ENCODE measurements around the gene SEMA3D.

Gene SEMA3D

DNA sequence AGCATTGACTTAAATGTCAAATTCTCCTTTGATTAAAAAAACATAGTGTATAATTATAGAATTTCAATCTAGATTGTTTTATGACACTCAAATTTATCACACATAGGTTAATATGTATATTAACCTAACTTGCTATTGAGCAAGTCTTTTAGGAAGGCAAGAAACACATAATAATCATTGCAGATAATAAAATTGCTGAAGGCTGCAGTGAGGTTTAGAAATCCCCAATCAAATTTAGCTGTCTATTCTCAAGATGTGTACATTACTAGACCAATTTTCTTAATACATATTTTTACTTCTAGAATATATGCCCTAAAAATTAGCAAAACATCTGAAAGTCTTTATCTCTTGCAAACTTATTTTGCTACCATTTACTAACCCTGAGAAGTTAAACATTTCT lies 34.9 kb upstream of the SEMA3D start:
- H3K36me3 ChIP-seq (ENCODE audit: control insufficient read depth in 1 of 2, insufficient read depth in 2 of 2, low read length in 2 of 2) = no peaks in the 10 kb centered on the region
- no peak overlapping the region for H3K18ac ChIP-seq (ENCODE audit: low read length)
- no peak overlapping the region for H4K91ac ChIP-seq (ENCODE audit: low read depth, low read length)
- no peak overlapping the region for H2BK5ac ChIP-seq (ENCODE audit: low read depth, low read length, poor library complexity)
- H3K79me1 ChIP-seq (ENCODE audit: low read length) = no peaks in the 10 kb centered on the region
- no peak overlapping the region for H3K27ac ChIP-seq (ENCODE audit: low read depth, low read length)
- H3K4me1 ChIP-seq (ENCODE audit: control insufficient read depth in 1 of 2, insufficient read depth in 2 of 2, low read length in 2 of 2) = no peaks in the 10 kb centered on the region
- no peaks in the 10 kb centered on the region for H3K9me3 ChIP-seq (ENCODE audit: insufficient read depth, low read depth, low read length)
- H3K4me3 ChIP-seq (ENCODE audit: low read depth, low read length) = no peak overlapping the region
- no peak for DNase-seq
- no peak overlapping the region for H3K4ac ChIP-seq (ENCODE audit: low read depth, low read length)
- no peak overlapping the region for H2BK12ac ChIP-seq (ENCODE audit: low read length)
- H4K8ac ChIP-seq (ENCODE audit: low read depth, low read length) = no peak overlapping the region
- no peak overlapping the region for H3K23ac ChIP-seq (ENCODE audit: low read length)
- H3K27me3 ChIP-seq (ENCODE audit: insufficient read depth, low read length) = no peaks in the 10 kb centered on the region
- H2AK5ac ChIP-seq (ENCODE audit: low read length) = no peak overlapping the region
- no peak overlapping the region for H2BK120ac ChIP-seq (ENCODE audit: insufficient read depth, low read length, poor library complexity)
- H2AFZ ChIP-seq (ENCODE audit: insufficient read depth, low read length, poor library complexity) = no peak overlapping the region
- H4K12ac ChIP-seq (ENCODE audit: low read depth, low read length) = no peak overlapping the region
- H3K14ac ChIP-seq (ENCODE audit: low read length) = no peak overlapping the region
- H3K4me2 ChIP-seq (ENCODE audit: low read length) = no peak overlapping the region
- no peak overlapping the region for H3K9ac ChIP-seq (ENCODE audit: low read length)
- no peaks in the 10 kb centered on the region for H3K79me2 ChIP-seq (ENCODE audit: control insufficient read depth, insufficient read depth, low read length, poor library complexity)

DNA sequence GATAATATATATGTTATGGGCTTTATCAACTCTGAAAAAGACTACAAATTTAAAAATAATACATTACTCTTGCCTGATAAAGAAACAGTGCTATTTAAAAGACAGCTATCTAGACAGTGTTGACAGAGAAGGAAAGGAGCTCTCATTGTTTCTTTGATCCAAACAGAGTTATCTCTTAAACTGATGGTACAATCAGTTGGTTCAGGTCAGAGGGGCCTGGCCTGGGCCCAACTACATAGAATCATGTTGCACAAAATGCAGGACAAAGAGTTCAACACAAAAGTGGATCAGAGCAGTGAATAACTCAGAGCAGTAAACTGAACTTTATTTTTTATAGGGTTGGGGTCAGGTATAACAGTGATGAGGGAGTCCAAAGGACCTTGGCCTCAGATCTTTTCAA lies 33.8 kb upstream of the SEMA3D start:
- H3K4me1 ChIP-seq (ENCODE audit: control insufficient read depth in 1 of 2, insufficient read depth in 2 of 2, low read length in 2 of 2) = no peaks in the 10 kb centered on the region
- no peak overlapping the region for H4K12ac ChIP-seq (ENCODE audit: low read depth, low read length)
- no peak overlapping the region for H3K14ac ChIP-seq (ENCODE audit: low read length)
- H4K8ac ChIP-seq (ENCODE audit: low read depth, low read length) = no peak overlapping the region
- no peak overlapping the region for H2BK12ac ChIP-seq (ENCODE audit: low read length)
- no peaks in the 10 kb centered on the region for H3K36me3 ChIP-seq (ENCODE audit: control insufficient read depth in 1 of 2, insufficient read depth in 2 of 2, low read length in 2 of 2)
- no peaks in the 10 kb centered on the region for H3K9me3 ChIP-seq (ENCODE audit: insufficient read depth, low read depth, low read length)
- H3K79me1 ChIP-seq (ENCODE audit: low read length) = no peaks in the 10 kb centered on the region
- DNase-seq = no peak
- no peak overlapping the region for H2AFZ ChIP-seq (ENCODE audit: insufficient read depth, low read length, poor library complexity)
- H3K27ac ChIP-seq (ENCODE audit: low read depth, low read length) = no peak overlapping the region
- H3K4me2 ChIP-seq (ENCODE audit: low read length) = no peak overlapping the region
- no peak overlapping the region for H3K4ac ChIP-seq (ENCODE audit: low read depth, low read length)
- no peak overlapping the region for H2BK5ac ChIP-seq (ENCODE audit: low read depth, low read length, poor library complexity)
- no peak overlapping the region for H3K23ac ChIP-seq (ENCODE audit: low read length)
- H2BK120ac ChIP-seq (ENCODE audit: insufficient read depth, low read length, poor library complexity) = no peak overlapping the region
- no peak overlapping the region for H3K4me3 ChIP-seq (ENCODE audit: low read depth, low read length)
- H4K91ac ChIP-seq (ENCODE audit: low read depth, low read length) = no peak overlapping the region
- H3K79me2 ChIP-seq (ENCODE audit: control insufficient read depth, insufficient read depth, low read length, poor library complexity) = no peaks in the 10 kb centered on the region
- H3K9ac ChIP-seq (ENCODE audit: low read length) = no peak overlapping the region
- H3K18ac ChIP-seq (ENCODE audit: low read length) = no peak overlapping the region
- no peak overlapping the region for H2AK5ac ChIP-seq (ENCODE audit: low read length)
- H3K27me3 ChIP-seq (ENCODE audit: insufficient read depth, low read length) = no peaks in the 10 kb centered on the region

DNA sequence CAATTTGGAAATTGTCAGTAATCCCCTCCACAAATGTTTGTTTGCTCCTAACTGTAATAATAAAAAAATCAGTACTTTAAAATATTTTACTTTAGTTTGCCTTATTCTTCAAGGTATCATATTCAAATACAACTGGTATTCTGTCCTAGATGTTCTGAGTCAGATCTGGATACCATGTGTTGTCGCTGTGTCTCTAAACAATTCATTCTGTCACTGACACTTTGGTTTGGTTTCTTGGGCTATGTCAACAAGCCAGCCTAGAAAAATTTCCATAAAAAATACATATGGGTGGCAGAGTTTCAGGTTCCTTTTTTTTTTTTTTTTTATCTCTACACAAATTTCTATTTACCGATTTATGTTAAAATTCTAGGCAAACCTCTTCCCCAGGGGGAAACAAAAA lies 33.2 kb upstream of the SEMA3D start:
- no peaks in the 10 kb centered on the region for H3K4me1 ChIP-seq (ENCODE audit: control insufficient read depth in 1 of 2, insufficient read depth in 2 of 2, low read length in 2 of 2)
- no peak overlapping the region for H3K23ac ChIP-seq (ENCODE audit: low read length)
- H2AFZ ChIP-seq (ENCODE audit: insufficient read depth, low read length, poor library complexity) = no peak overlapping the region
- no peak overlapping the region for H3K27ac ChIP-seq (ENCODE audit: low read depth, low read length)
- no peaks in the 10 kb centered on the region for H3K36me3 ChIP-seq (ENCODE audit: control insufficient read depth in 1 of 2, insufficient read depth in 2 of 2, low read length in 2 of 2)
- WGBS (ENCODE audit: extremely low coverage, insufficient coverage, insufficient read length) = no CpG with 5 or more reads among the region's 2 CpGs
- no peak overlapping the region for H3K18ac ChIP-seq (ENCODE audit: low read length)
- no peak overlapping the region for H2BK120ac ChIP-seq (ENCODE audit: insufficient read depth, low read length, poor library complexity)
- H4K12ac ChIP-seq (ENCODE audit: low read depth, low read length) = no peak overlapping the region
- no peak overlapping the region for H2BK12ac ChIP-seq (ENCODE audit: low read length)
- H3K4me2 ChIP-seq (ENCODE audit: low read length) = no peak overlapping the region
- no peak overlapping the region for H4K8ac ChIP-seq (ENCODE audit: low read depth, low read length)
- H3K14ac ChIP-seq (ENCODE audit: low read length) = no peak overlapping the region
- no peaks in the 10 kb centered on the region for H3K27me3 ChIP-seq (ENCODE audit: insufficient read depth, low read length)
- H2BK5ac ChIP-seq (ENCODE audit: low read depth, low read length, poor library complexity) = no peak overlapping the region
- H3K9ac ChIP-seq (ENCODE audit: low read length) = no peak overlapping the region
- H3K4me3 ChIP-seq (ENCODE audit: low read depth, low read length) = no peak overlapping the region
- H3K9me3 ChIP-seq (ENCODE audit: insufficient read depth, low read depth, low read length) = no peaks in the 10 kb centered on the region
- H4K91ac ChIP-seq (ENCODE audit: low read depth, low read length) = no peak overlapping the region
- no peak for DNase-seq
- H2AK5ac ChIP-seq (ENCODE audit: low read length) = no peak overlapping the region
- no peaks in the 10 kb centered on the region for H3K79me1 ChIP-seq (ENCODE audit: low read length)
- no peak overlapping the region for H3K4ac ChIP-seq (ENCODE audit: low read depth, low read length)
- no peaks in the 10 kb centered on the region for H3K79me2 ChIP-seq (ENCODE audit: control insufficient read depth, insufficient read depth, low read length, poor library complexity)

DNA sequence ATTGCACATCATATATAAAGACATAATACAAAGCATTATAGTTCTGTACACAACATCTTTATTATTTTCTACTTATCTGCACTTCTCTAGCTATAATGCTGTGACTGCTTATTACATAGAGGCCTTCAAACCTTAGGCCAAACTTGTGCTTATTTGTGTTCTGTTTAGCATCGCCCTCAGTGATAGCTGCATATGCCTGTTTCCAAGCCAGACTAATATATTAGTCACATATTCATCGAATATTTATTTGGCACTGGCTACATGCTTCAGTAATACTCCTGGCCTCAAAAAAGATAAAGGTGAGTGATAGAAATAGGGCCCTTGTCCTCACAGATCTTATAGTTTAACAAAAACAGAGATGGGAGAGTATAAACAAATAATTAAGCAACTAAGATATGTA lies 30.2 kb upstream of the SEMA3D start:
- Histone ChIP-seq H3K79me2 (ENCODE audit: control insufficient read depth, insufficient read depth, low read length, poor library complexity) (no peaks in the 10 kb centered on the region), H2BK120ac (ENCODE audit: insufficient read depth, low read length, poor library complexity) (no peak overlapping the region), H3K4me2 (ENCODE audit: low read length) (no peak overlapping the region), H3K14ac (ENCODE audit: low read length) (no peak overlapping the region), H2BK12ac (ENCODE audit: low read length) (no peak overlapping the region), H3K27me3 (ENCODE audit: insufficient read depth, low read length) (no peaks in the 10 kb centered on the region), H4K8ac (ENCODE audit: low read depth, low read length) (no peak overlapping the region), H3K79me1 (ENCODE audit: low read length) (no peaks in the 10 kb centered on the region), H4K91ac (ENCODE audit: low read depth, low read length) (no peak overlapping the region), H3K36me3 (ENCODE audit: control insufficient read depth in 1 of 2, insufficient read depth in 2 of 2, low read length in 2 of 2) (no peaks in the 10 kb centered on the region), H3K23ac (ENCODE audit: low read length) (no peak overlapping the region), H3K9me3 (ENCODE audit: insufficient read depth, low read depth, low read length) (no peaks in the 10 kb centered on the region), H3K4me1 (ENCODE audit: control insufficient read depth in 1 of 2, insufficient read depth in 2 of 2, low read length in 2 of 2) (no peaks in the 10 kb centered on the region), H2AFZ (ENCODE audit: insufficient read depth, low read length, poor library complexity) (no peak overlapping the region), H3K9ac (ENCODE audit: low read length) (no peak overlapping the region), H3K4ac (ENCODE audit: low read depth, low read length) (no peak overlapping the region), H2AK5ac (ENCODE audit: low read length) (no peak overlapping the region), H2BK5ac (ENCODE audit: low read depth, low read length, poor library complexity) (no peak overlapping the region), H3K4me3 (ENCODE audit: low read depth, low read length) (no peak overlapping the region), H4K12ac (ENCODE audit: low read depth, low read length) (no peak overlapping the region), H3K27ac (ENCODE audit: low read depth, low read length) (no peak overlapping the region), H3K18ac (ENCODE audit: low read length) (no peak overlapping the region)
- DNase-seq = no peak
- WGBS (ENCODE audit: extremely low coverage, insufficient coverage, insufficient read length) = no CpG with 5 or more reads among the region's 2 CpGs

DNA sequence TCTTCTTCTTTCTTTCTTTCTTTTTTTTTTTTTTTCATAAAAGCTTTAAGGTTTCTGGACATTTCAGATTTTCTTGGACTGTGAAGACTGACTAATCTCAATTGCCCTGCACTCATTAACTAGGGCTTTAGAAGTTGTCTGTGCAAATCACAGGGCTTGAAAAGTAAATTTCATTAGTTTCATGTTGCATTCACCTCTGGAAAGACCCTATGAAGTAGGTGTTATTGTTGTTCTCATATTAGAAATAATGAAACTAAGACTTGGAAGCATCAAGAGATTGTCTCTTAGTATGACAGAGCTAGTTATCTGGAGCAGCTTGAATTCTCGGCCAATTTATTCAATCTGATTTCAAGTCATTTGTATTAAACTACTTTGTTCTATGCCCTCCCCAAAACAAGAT lies 28.2 kb upstream of the SEMA3D start:
- Histone ChIP-seq H3K36me3 (ENCODE audit: control insufficient read depth in 1 of 2, insufficient read depth in 2 of 2, low read length in 2 of 2) (no peaks in the 10 kb centered on the region), H3K14ac (ENCODE audit: low read length) (no peak overlapping the region), H2AFZ (ENCODE audit: insufficient read depth, low read length, poor library complexity) (no peak overlapping the region), H3K4me1 (ENCODE audit: control insufficient read depth in 1 of 2, insufficient read depth in 2 of 2, low read length in 2 of 2) (no peaks in the 10 kb centered on the region), H3K23ac (ENCODE audit: low read length) (no peak overlapping the region), H4K91ac (ENCODE audit: low read depth, low read length) (no peak overlapping the region), H3K4me2 (ENCODE audit: low read length) (no peak overlapping the region), H3K18ac (ENCODE audit: low read length) (no peak overlapping the region), H2BK12ac (ENCODE audit: low read length) (no peak overlapping the region), H2BK5ac (ENCODE audit: low read depth, low read length, poor library complexity) (no peak overlapping the region), H3K27ac (ENCODE audit: low read depth, low read length) (no peak overlapping the region), H4K12ac (ENCODE audit: low read depth, low read length) (no peak overlapping the region), H3K79me2 (ENCODE audit: control insufficient read depth, insufficient read depth, low read length, poor library complexity) (no peaks in the 10 kb centered on the region), H2BK120ac (ENCODE audit: insufficient read depth, low read length, poor library complexity) (no peak overlapping the region), H3K4ac (ENCODE audit: low read depth, low read length) (no peak overlapping the region), H3K4me3 (ENCODE audit: low read depth, low read length) (no peak overlapping the region), H3K27me3 (ENCODE audit: insufficient read depth, low read length) (no peaks in the 10 kb centered on the region), H3K79me1 (ENCODE audit: low read length) (no peaks in the 10 kb centered on the region), H3K9me3 (ENCODE audit: insufficient read depth, low read depth, low read length) (no peaks in the 10 kb centered on the region), H3K9ac (ENCODE audit: low read length) (no peak overlapping the region), H2AK5ac (ENCODE audit: low read length) (no peak overlapping the region), H4K8ac (ENCODE audit: low read depth, low read length) (no peak overlapping the region)
- no CpG with 5 or more reads among the region's 1 CpG for WGBS (ENCODE audit: extremely low coverage, insufficient coverage, insufficient read length)
- DNase-seq = no peak

Data from trophoblast cell (in vitro differentiated cells and primary cell).